ENCODE measurements around the gene OR5A1.

GRCh38 chr11:59437770-59438169 lies 1.5 kb downstream of the OR5A1 start:
- no peak for TF ChIP-seq CTCF (IDR thresholded peaks at IDR 0.05; ENCODE audit: low read depth, low read length, poor library complexity, severe bottlenecking)
- TF ChIP-seq EZH2phosphoT487 (IDR thresholded peaks at IDR 0.05; ENCODE audit: borderline replicate concordance, low read length) = no peak
